Esophagus squamous epithelium (tissue), 4 donors: Measurements from ENCODE around the gene TPPP.
"Not testable (repeated sequence)": the region's sequence is repeated elsewhere in the genome, so short reads cannot be mapped to it uniquely, and the experiment has no call there.

ENCODE experiments used
- POLR2A ChIP-seq, 4 donors: fragments of 450-650 bp; IDR thresholded peaks; one replicate each; pipeline ENCODE4 v1.6.1; 2017; ENCODE audit warnings: antibody characterized with exemption in 4 of 4, mild to moderate bottlenecking in 4 of 4, moderate library complexity in 3 of 4
- TF ChIP-seq, protein P1 (sequence below), 6 experiments: fragments of 450-650 bp in 4 of 6; fragments of 200-600 bp in 2 of 6; sonication (generic) in 2 of 6; IDR thresholded peaks; one replicate each; pipeline ENCODE4 v1.5.1; 2016 to 2019; ENCODE audit warnings: antibody characterized with exemption in 6 of 6, mild to moderate bottlenecking in 4 of 6, moderate library complexity in 4 of 6

DNA sequence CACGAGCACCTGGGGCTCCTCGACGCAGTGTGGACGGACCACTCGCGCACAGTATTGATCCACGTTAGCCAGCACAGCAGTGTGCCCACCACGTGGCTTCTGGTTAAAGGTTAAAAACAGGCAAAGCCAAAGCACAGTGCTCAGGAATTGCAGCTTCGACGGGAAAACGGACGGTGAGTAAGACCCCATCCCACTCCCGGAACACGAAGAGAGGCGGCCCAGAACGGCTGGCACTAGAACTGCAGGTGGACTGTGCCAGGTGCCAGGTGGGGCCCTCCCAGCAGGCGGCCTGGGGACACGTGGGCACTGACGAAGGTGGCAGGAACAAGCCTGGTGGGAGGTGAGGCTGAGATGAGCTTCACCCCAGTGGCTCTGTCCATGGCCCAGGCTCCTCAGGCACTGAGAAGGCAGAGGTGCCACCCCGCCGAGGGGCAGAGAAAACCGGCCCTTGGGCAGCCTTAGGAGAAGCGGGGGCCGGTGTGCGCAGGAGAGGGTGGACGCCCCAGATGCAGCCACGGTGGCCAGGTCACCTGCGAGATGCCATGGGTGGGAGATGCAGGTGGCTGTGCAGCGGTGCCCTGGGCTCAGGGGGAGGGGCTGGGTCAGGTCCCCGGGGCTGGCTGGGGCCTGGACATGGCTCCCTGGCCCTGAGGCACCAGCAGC, 4.7 kb downstream of the TPPP start:
- TF ChIP-seq, protein P1, sequence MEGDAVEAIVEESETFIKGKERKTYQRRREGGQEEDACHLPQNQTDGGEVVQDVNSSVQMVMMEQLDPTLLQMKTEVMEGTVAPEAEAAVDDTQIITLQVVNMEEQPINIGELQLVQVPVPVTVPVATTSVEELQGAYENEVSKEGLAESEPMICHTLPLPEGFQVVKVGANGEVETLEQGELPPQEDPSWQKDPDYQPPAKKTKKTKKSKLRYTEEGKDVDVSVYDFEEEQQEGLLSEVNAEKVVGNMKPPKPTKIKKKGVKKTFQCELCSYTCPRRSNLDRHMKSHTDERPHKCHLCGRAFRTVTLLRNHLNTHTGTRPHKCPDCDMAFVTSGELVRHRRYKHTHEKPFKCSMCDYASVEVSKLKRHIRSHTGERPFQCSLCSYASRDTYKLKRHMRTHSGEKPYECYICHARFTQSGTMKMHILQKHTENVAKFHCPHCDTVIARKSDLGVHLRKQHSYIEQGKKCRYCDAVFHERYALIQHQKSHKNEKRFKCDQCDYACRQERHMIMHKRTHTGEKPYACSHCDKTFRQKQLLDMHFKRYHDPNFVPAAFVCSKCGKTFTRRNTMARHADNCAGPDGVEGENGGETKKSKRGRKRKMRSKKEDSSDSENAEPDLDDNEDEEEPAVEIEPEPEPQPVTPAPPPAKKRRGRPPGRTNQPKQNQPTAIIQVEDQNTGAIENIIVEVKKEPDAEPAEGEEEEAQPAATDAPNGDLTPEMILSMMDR (IDR thresholded peaks at IDR 0.05), result not testable (repeated sequence)
- not testable (repeated sequence) for TF ChIP-seq POLR2A (IDR thresholded peaks at IDR 0.05)
